ENCODE results near the gene GAB2. TPM values are rescaled to one million over a fixed set of nuclear protein-coding genes. Genes with fewer than 3 reads are reported as not detected.

Gene GAB2
- total RNA-seq, 2 experiments from 2014 or later, result 15.9 to 16.6 TPM

DNA sequence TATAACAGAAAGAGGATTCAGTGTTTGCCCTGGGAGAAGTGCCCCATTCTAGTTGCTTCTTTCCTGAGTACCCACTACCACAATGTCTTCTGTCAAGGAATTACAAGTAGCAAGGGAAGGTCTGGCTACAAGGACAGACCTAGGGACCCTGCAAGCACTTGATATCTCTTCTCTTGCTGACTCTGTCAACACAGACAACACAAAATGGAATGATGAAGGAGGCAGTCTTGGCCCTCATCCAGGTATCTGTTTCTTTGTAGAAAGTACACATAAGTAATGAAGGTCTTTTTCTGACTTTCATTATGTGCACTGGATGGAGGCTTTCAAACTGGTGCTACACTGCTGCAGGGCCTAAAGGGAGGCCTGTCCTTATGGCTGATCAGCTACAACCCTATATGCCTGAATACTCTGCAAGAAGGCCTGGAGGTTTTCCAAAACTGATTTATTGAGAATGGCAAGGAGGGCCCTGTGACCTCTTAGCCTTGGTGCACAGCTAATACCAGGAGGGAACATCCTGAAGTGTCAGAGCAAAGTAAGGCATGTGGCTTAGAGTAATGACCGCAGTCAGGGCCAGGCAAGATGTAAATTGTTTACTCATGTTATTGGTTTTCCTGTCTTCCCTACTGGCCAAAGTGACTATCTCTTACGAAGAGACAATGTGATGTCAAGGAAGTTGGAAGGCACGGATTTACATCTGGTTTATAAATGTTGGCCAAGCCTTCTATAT, 31.2 kb downstream of the GAB2 start:
- no peaks in the 10 kb centered on the region for H3K4me1 Mint-ChIP-seq
- CTCF ChIA-PET, result no interaction called here
- H3K9me3 Mint-ChIP-seq, result peaks cover 39% of the 10 kb centered on the region
- peaks cover 42% of the 10 kb centered on the region for H3K36me3 Mint-ChIP-seq (ENCODE audit: low read depth)
- H3K27ac Mint-ChIP-seq, result no peak overlapping the region
- H3K4me3 Mint-ChIP-seq, result no peak overlapping the region
- no peaks in the 10 kb centered on the region for H3K27me3 Mint-ChIP-seq
- no peak for DNase-seq
- POLR2A ChIA-PET, result no interaction called here

- H3K4me3 Mint-ChIP-seq, result no peak overlapping the region
- peaks cover 45% of the 10 kb centered on the region for H3K36me3 Mint-ChIP-seq (ENCODE audit: low read depth)
- H3K27ac Mint-ChIP-seq, result no peak overlapping the region
- ChIA-PET POLR2A (interaction anchor here (0.6 kb wide), 1 partner anchor 156 kb away, joined by 4 read pairs; no protein-coding TSS in a partner anchor), CTCF (interaction anchor here (1.2 to 1.8 kb wide), 4 partner anchors 10 to 30 kb away, joined by 3 to 9 read pairs (median 4); no protein-coding TSS in a partner anchor)
- H3K9me3 Mint-ChIP-seq, result peaks cover 39% of the 10 kb centered on the region
- H3K27me3 Mint-ChIP-seq, result no peaks in the 10 kb centered on the region
- no peak for DNase-seq
- no peaks in the 10 kb centered on the region for H3K4me1 Mint-ChIP-seq
Observed at GRCh38 chr11:78385205-78385604, 32.4 kb downstream of the GAB2 start.

DNA sequence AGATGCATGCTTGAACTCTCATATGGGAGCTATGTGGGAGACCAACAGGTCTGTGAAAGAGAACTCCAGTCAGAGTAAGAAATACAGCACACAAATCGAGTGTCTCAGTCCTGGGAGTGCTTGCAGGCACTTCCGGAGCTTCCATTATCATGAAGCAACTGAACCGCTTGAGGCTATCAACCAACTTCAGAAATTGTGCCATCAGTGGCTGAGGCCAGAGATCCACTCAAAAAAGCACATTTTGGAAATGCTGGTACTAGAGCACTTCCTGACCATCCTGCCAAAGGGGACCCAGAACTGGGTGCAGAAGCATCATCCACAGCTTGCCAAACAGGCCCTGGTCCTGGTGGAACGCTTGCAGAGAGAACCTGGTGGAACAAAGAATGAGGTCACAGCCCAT, 33.4 kb downstream of the GAB2 start:
- Mint-ChIP-seq H3K4me1 (peaks cover 6% of the 10 kb centered on the region), H3K4me3 (no peak overlapping the region), H3K9me3 (peaks cover 37% of the 10 kb centered on the region), H3K27ac (no peak overlapping the region), H3K27me3 (no peaks in the 10 kb centered on the region), H3K36me3 (ENCODE audit: low read depth) (peaks cover 41% of the 10 kb centered on the region)
- POLR2A ChIA-PET, result no interaction called here
- CTCF ChIA-PET, result interaction anchor here (1.2 to 1.8 kb wide), 5 partner anchors 9 to 29 kb away, joined by 3 to 9 read pairs (median 3); no protein-coding TSS in a partner anchor
- no peak for DNase-seq

GRCh38 chr11:78381865-78382264, 35.8 kb downstream of the GAB2 start:
- no peak for DNase-seq
- Mint-ChIP-seq H3K4me1 (peaks cover 14% of the 10 kb centered on the region), H3K36me3 (ENCODE audit: low read depth) (peaks cover 44% of the 10 kb centered on the region), H3K9me3 (peaks cover 40% of the 10 kb centered on the region), H3K27ac (no peak overlapping the region), H3K4me3 (no peak overlapping the region), H3K27me3 (no peaks in the 10 kb centered on the region)
- ChIA-PET CTCF (interaction anchor here (0.6 to 0.9 kb wide), 2 partner anchors 32 to 72 kb away, joined by 3 read pairs; no protein-coding TSS in a partner anchor), POLR2A (no interaction called here)

- Mint-ChIP-seq H3K4me1 (peaks cover 14% of the 10 kb centered on the region), H3K27ac (no peak overlapping the region), H3K9me3 (peaks cover 42% of the 10 kb centered on the region), H3K36me3 (ENCODE audit: low read depth) (peaks cover 45% of the 10 kb centered on the region), H3K27me3 (no peaks in the 10 kb centered on the region), H3K4me3 (no peak overlapping the region)
- DNase-seq, result no peak
- ChIA-PET POLR2A (no interaction called here), CTCF (interaction anchor here (1.5 kb wide), 2 partner anchors 9 to 184 kb away, joined by 3 to 4 read pairs; no protein-coding TSS in a partner anchor)
Observed at GRCh38 chr11:78380615-78381051, 37.0 kb downstream of the GAB2 start.

GRCh38 chr11:78379039-78379670, 38.5 kb downstream of the GAB2 start:
- Mint-ChIP-seq H3K27ac (no peak overlapping the region), H3K4me1 (peaks cover 18% of the 10 kb centered on the region), H3K4me3 (no peak overlapping the region), H3K27me3 (no peaks in the 10 kb centered on the region), H3K36me3 (ENCODE audit: low read depth) (peaks cover 31% of the 10 kb centered on the region), H3K9me3 (peaks cover 32% of the 10 kb centered on the region)
- ChIA-PET POLR2A (no interaction called here), CTCF (interaction anchor here (0.6 to 1.7 kb wide), 4 partner anchors 10 to 186 kb away, joined by 3 to 5 read pairs (median 4); no protein-coding TSS in a partner anchor)
- peak; percentile 9 for DNase-seq

DNA sequence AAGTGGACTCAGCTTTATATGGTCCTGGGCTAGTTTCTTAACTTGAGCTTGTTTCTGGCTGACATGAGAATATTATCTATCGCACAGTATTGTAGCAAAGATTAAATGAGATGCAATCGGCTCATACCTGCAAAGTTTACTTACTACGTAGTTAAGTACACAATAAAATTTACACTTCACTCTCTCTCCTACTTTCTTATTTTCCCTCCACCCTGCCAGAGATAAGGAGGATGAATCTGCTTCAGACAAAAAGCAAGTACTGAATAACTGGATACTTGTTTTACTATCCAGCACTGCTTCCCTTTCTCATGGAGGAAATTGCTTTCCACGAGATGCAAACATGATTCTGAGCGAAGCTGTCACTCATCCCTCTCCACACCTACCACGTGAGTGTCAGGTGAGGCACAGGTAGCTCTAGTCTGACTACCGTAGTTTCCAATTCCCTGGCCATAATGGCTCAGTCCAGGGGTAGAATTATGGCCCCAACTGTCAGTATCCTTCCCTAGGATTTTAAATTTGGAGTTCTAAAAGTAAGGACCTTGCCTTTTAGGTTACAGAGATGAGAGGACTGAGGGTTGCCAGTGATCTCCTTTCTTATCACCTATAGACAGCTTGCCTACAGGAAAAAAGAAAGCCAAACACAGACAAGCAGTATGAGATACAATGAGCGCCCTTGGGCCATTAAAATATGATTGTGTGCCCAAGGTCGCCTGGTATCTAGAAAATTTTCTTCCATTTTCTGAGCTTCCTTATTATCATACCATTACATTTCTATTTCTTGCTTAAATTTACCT, 39.8 kb downstream of the GAB2 start:
- H3K36me3 Mint-ChIP-seq (ENCODE audit: low read depth), result peaks cover 24% of the 10 kb centered on the region
- peaks cover 18% of the 10 kb centered on the region for H3K4me1 Mint-ChIP-seq
- no peak overlapping the region for H3K27ac Mint-ChIP-seq
- CTCF ChIA-PET, result interaction anchor here (0.6 to 1.1 kb wide), 2 partner anchors 132 to 150 kb away, joined by 3 to 4 read pairs; no protein-coding TSS in a partner anchor
- DNase-seq, result no peak
- H3K9me3 Mint-ChIP-seq, result peaks cover 27% of the 10 kb centered on the region
- no peaks in the 10 kb centered on the region for H3K27me3 Mint-ChIP-seq
- no peak overlapping the region for H3K4me3 Mint-ChIP-seq
- POLR2A ChIA-PET, result no interaction called here

GRCh38 chr11:78376858-78377257, 40.8 kb downstream of the GAB2 start:
- POLR2A ChIA-PET, result no interaction called here
- no peak overlapping the region for H3K27ac Mint-ChIP-seq
- CTCF ChIA-PET, result interaction anchor here (1.0 to 1.6 kb wide), 3 partner anchors 10 to 58 kb away, joined by 3 to 5 read pairs (median 3); no protein-coding TSS in a partner anchor
- no peak for DNase-seq
- H3K4me1 Mint-ChIP-seq, result peaks cover 18% of the 10 kb centered on the region
- H3K9me3 Mint-ChIP-seq, result peaks cover 25% of the 10 kb centered on the region
- H3K36me3 Mint-ChIP-seq (ENCODE audit: low read depth), result peaks cover 22% of the 10 kb centered on the region
- H3K4me3 Mint-ChIP-seq, result no peak overlapping the region
- H3K27me3 Mint-ChIP-seq, result no peaks in the 10 kb centered on the region

GRCh38 chr11:78374917-78375316, 42.7 kb downstream of the GAB2 start:
- peaks cover 18% of the 10 kb centered on the region for H3K36me3 Mint-ChIP-seq (ENCODE audit: low read depth)
- CTCF ChIA-PET, result interaction anchor here (1.1 to 1.4 kb wide), 3 partner anchors 10 to 96 kb away, joined by 4 to 6 read pairs (median 4); no protein-coding TSS in a partner anchor
- H3K27me3 Mint-ChIP-seq, result no peaks in the 10 kb centered on the region
- no peak for DNase-seq
- H3K4me1 Mint-ChIP-seq, result peaks cover 18% of the 10 kb centered on the region
- H3K4me3 Mint-ChIP-seq, result no peak overlapping the region
- no peak overlapping the region for H3K27ac Mint-ChIP-seq
- peaks cover 20% of the 10 kb centered on the region for H3K9me3 Mint-ChIP-seq
- POLR2A ChIA-PET, result no interaction called here

GRCh38 chr11:78373689-78374088, 43.9 kb downstream of the GAB2 start:
- no peak for DNase-seq
- Mint-ChIP-seq H3K36me3 (ENCODE audit: low read depth) (peaks cover 17% of the 10 kb centered on the region), H3K27ac (no peak overlapping the region), H3K4me1 (peaks cover 7% of the 10 kb centered on the region), H3K4me3 (no peak overlapping the region), H3K27me3 (no peaks in the 10 kb centered on the region), H3K9me3 (peaks cover 20% of the 10 kb centered on the region)
- ChIA-PET CTCF (interaction anchor here (0.7 to 1.2 kb wide), 3 partner anchors 34 to 156 kb away, joined by 3 to 5 read pairs (median 3); no protein-coding TSS in a partner anchor), POLR2A (no interaction called here)

GRCh38 chr11:78372114-78372768, 45.4 kb downstream of the GAB2 start:
- peaks cover 5% of the 10 kb centered on the region for H3K4me1 Mint-ChIP-seq
- H3K4me3 Mint-ChIP-seq, result no peak overlapping the region
- peaks cover 13% of the 10 kb centered on the region for H3K36me3 Mint-ChIP-seq (ENCODE audit: low read depth)
- H3K27me3 Mint-ChIP-seq, result no peaks in the 10 kb centered on the region
- POLR2A ChIA-PET, result no interaction called here
- DNase-seq, result no peak
- no peak overlapping the region for H3K27ac Mint-ChIP-seq
- CTCF ChIA-PET, result interaction anchor here (0.8 to 1.4 kb wide), 3 partner anchors 8 to 23 kb away, joined by 3 read pairs; no protein-coding TSS in a partner anchor
- peaks cover 15% of the 10 kb centered on the region for H3K9me3 Mint-ChIP-seq

Measured in activated CD4-positive, alpha-beta T cell treated with anti-CD3 and anti-CD28 coated beads, Interleukin-2, amount 10 ng/mL, durations not matched to agents 7 days and 5 days (primary cell).